K562 (cell line): Measurements from ENCODE around the gene TRIM65. TPM values are rescaled to one million over a fixed set of nuclear protein-coding genes. Genes with fewer than 3 reads are reported as not detected.

Source experiments
- CBFA2T2 ChIP-seq: fragments of 450-650 bp; conservative IDR thresholded peaks from 2 replicates; pipeline ENCODE4 v1.6.1; 2017; ENCODE audit warnings: mild to moderate bottlenecking
- CREBBP ChIP-seq: IDR thresholded peaks from one replicate; pipeline ENCODE4 v1.6.1; 2012; ENCODE audit warnings: low read depth, mild to moderate bottlenecking, control low read depth, inconsistent platforms, low read length
- HNRNPH1 ChIP-seq: fragments of 200-400 bp; formaldehyde crosslinking; optimal IDR thresholded peaks from 2 replicates; pipeline ENCODE3; 2017; ENCODE audit warnings: low read depth, mild to moderate bottlenecking, low read length, moderate library complexity
- IFI16 ChIP-seq: fragments of 250-450 bp; sonication (Bioruptor Pico); IDR thresholded peaks from 2 replicates; pipeline ENCODE4 v2.1.2; 2022; ENCODE audit warnings: mild to moderate bottlenecking, inconsistent platforms
- MLX ChIP-seq, 2 experiments: fragments of 450-650 bp in 1 of 2; sonication (generic) in 1 of 2; formaldehyde crosslinking; conservative IDR thresholded peaks; 2 replicates each; pipeline versions ENCODE4 v1.4.0 to v1.8.1; 2020 to 2022; ENCODE audit warnings: mild to moderate bottlenecking in 1 of 2, missing genetic modification reagents in 1 of 2
- NCOA6 ChIP-seq: fragments of 450-650 bp; IDR thresholded peaks from 2 replicates; pipeline ENCODE4 v1.6.1; 2017; ENCODE audit warnings: mild to moderate bottlenecking
- NFYB ChIP-seq: IDR thresholded peaks from 2 replicates; pipeline ENCODE4 v1.6.1; 2011; ENCODE audit warnings: mild to moderate bottlenecking, moderate library complexity; ENCODE audit not compliant: insufficient read length; ENCODE audit errors: extremely low read depth
- POLR2AphosphoS2 ChIP-seq: IDR thresholded peaks from 2 replicates; pipeline ENCODE4 v1.6.1; 2012; ENCODE audit warnings: low read length, improper control_type of control experiment
- RBM22 ChIP-seq: fragments of 200-400 bp; formaldehyde crosslinking; IDR thresholded peaks from 2 replicates; pipeline ENCODE4 v1.6.1; 2018; ENCODE audit warnings: low read length, low read depth; ENCODE audit not compliant: poor library complexity, severe bottlenecking
- REST ChIP-seq, 2 experiments: fragments of 450-650 bp; formaldehyde crosslinking in 1 of 2; IDR thresholded peaks; 2 replicates each; pipeline versions ENCODE4 v1.4.0 to v1.6.1; 2014 to 2020; ENCODE audit warnings: mild to moderate bottlenecking in 2 of 2, borderline replicate concordance in 1 of 2, low read depth in 1 of 2
- ZNF57 ChIP-seq: fragments of 450-650 bp; formaldehyde crosslinking; IDR thresholded peaks from 2 replicates; pipeline ENCODE4 v1.4.0; 2020; ENCODE audit warnings: mild to moderate bottlenecking, moderate library complexity
- polyA plus RNA-seq, 8 experiments: library from polyadenylated mRNA; depleted of rRNA in 4 of 8; stranded (reverse) in 5 of 8; unstranded in 3 of 8; fragments of >200 nt; fragmentation: Nextera tagmentation in 2 of 8; fragmentation: Illumina TruSeq in 1 of 8; extraction: Ambion mirVana in 2 of 8; extraction: Trizol in 1 of 8; gene quantifications; 2 replicates each; pipeline versions ENCODE4 v1.2.1 to v1.2.3, GENCODE V29; 2011 to 2014; ENCODE audit warnings: inconsistent platforms in 1 of 8, missing spikeins in 1 of 8
- total RNA-seq, 7 experiments: library from RNA; depleted of rRNA in 6 of 7; stranded (reverse); fragments of >200 nt in 6 of 7; fragmentation: Illumina TruSeq in 2 of 7; extraction: Trizol in 2 of 7; gene quantifications; 2 replicates each; pipeline versions ENCODE4 v1.2.1 to v1.2.3, GENCODE V29; 2011 to 2021; ENCODE audit warnings: low replicate concordance in 1 of 7
- TF ChIP-seq, protein P1 (sequence below): fragments of 450-650 bp; IDR thresholded peaks from 2 replicates; pipeline ENCODE4 v1.6.1; 2016; ENCODE audit warnings: mild to moderate bottlenecking
- TF ChIP-seq, protein P2 (sequence below): fragments of 450-650 bp; IDR thresholded peaks from 2 replicates; pipeline ENCODE4 v1.6.1; 2016; ENCODE audit warnings: borderline replicate concordance

Gene TRIM65
- total and polyA plus RNA-seq, 9 of the 15 experiments (the other 6 are each of a cell fraction or from before 2014, with no cell fraction given), result 2.8 to 45.7 (median 22.9) TPM

GRCh38 chr17:75940727-75941441 is 44.1 kb upstream of the TRIM65 start, which contains the start of gene FBF1 (continued):
- TF ChIP-seq MLX (CRISPR knock-in tag; conservative IDR thresholded peaks at IDR 0.05), result peak; percentile 46 to 66; a peak in 1 of 4 replicates
- TF ChIP-seq, protein P1, sequence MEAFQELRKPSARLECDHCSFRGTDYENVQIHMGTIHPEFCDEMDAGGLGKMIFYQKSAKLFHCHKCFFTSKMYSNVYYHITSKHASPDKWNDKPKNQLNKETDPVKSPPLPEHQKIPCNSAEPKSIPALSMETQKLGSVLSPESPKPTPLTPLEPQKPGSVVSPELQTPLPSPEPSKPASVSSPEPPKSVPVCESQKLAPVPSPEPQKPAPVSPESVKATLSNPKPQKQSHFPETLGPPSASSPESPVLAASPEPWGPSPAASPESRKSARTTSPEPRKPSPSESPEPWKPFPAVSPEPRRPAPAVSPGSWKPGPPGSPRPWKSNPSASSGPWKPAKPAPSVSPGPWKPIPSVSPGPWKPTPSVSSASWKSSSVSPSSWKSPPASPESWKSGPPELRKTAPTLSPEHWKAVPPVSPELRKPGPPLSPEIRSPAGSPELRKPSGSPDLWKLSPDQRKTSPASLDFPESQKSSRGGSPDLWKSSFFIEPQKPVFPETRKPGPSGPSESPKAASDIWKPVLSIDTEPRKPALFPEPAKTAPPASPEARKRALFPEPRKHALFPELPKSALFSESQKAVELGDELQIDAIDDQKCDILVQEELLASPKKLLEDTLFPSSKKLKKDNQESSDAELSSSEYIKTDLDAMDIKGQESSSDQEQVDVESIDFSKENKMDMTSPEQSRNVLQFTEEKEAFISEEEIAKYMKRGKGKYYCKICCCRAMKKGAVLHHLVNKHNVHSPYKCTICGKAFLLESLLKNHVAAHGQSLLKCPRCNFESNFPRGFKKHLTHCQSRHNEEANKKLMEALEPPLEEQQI, result no peak
- no peak for TF ChIP-seq HNRNPH1
- no peak for TF ChIP-seq NFYB
- TF ChIP-seq RBM22, result peak; percentile 89
- peak; percentile 84; the same call in 1 of the 2 replicates for TF ChIP-seq POLR2AphosphoS2
- no peak for TF ChIP-seq IFI16 (CRISPR knock-in tag)
- no peak for TF ChIP-seq CBFA2T2
- no peak for TF ChIP-seq ZNF57 (CRISPR knock-in tag)
- no peak for TF ChIP-seq CREBBP
- TF ChIP-seq NCOA6, result no peak
- peak; percentile 65 for TF ChIP-seq REST (IDR thresholded peaks at IDR 0.05; ENCODE audit: borderline replicate concordance)
- TF ChIP-seq REST (CRISPR knock-in tag; IDR thresholded peaks at IDR 0.05; ENCODE audit: low read depth), result peak; percentile 80; the same call in 1 of the 2 replicates
- TF ChIP-seq, protein P2, sequence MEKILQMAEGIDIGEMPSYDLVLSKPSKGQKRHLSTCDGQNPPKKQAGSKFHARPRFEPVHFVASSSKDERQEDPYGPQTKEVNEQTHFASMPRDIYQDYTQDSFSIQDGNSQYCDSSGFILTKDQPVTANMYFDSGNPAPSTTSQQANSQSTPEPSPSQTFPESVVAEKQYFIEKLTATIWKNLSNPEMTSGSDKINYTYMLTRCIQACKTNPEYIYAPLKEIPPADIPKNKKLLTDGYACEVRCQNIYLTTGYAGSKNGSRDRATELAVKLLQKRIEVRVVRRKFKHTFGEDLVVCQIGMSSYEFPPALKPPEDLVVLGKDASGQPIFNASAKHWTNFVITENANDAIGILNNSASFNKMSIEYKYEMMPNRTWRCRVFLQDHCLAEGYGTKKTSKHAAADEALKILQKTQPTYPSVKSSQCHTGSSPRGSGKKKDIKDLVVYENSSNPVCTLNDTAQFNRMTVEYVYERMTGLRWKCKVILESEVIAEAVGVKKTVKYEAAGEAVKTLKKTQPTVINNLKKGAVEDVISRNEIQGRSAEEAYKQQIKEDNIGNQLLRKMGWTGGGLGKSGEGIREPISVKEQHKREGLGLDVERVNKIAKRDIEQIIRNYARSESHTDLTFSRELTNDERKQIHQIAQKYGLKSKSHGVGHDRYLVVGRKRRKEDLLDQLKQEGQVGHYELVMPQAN, result peak; percentile 61; the same call in 1 of the 2 replicates
